ENCODE results near the gene STK32B.
"Not testable (repeated sequence)": the region's sequence is repeated elsewhere in the genome, so short reads cannot be mapped to it uniquely, and the experiment has no call there.

STK32B gene

GRCh38 chr4:5209862-5210261, 158.6 kb downstream of the STK32B start:
- DNase-seq (ENCODE audit: low read depth): no peak

- DNase-seq (ENCODE audit: low read depth): no peak
Measured at GRCh38 chr4:5211282-5211839, 160.1 kb downstream of the STK32B start.

GRCh38 chr4:5212255-5213013, 161.2 kb downstream of the STK32B start:
- no peak for DNase-seq (ENCODE audit: low read depth)

- no peak for DNase-seq (ENCODE audit: low read depth)
Measured at GRCh38 chr4:5213087-5213595, 161.9 kb downstream of the STK32B start.

- no peak for DNase-seq (ENCODE audit: low read depth)
Measured at GRCh38 chr4:5215321-5215720, 164.0 kb downstream of the STK32B start.

GRCh38 chr4:5217421-5217820, 166.1 kb downstream of the STK32B start:
- DNase-seq (ENCODE audit: low read depth): no peak

- DNase-seq (ENCODE audit: low read depth): no peak
Measured at GRCh38 chr4:5218376-5219069, 167.2 kb downstream of the STK32B start.

GRCh38 chr4:5220028-5220427, 168.7 kb downstream of the STK32B start:
- no peak for DNase-seq (ENCODE audit: low read depth)

- DNase-seq (ENCODE audit: low read depth): no peak
Measured at GRCh38 chr4:5222047-5222446, 170.8 kb downstream of the STK32B start.

- no peak for DNase-seq (ENCODE audit: low read depth)
Measured at GRCh38 chr4:5222951-5223350, 171.7 kb downstream of the STK32B start.

- no peak for DNase-seq (ENCODE audit: low read depth)
Measured at GRCh38 chr4:5224340-5224739, 173.1 kb downstream of the STK32B start.

- no peak for DNase-seq (ENCODE audit: low read depth)
Measured at GRCh38 chr4:5232549-5232948, 181.3 kb downstream of the STK32B start.

GRCh38 chr4:5237086-5237660, 185.9 kb downstream of the STK32B start:
- no peak for DNase-seq (ENCODE audit: low read depth)

- no peak for DNase-seq (ENCODE audit: low read depth)
Measured at GRCh38 chr4:5238173-5238572, 186.9 kb downstream of the STK32B start.

GRCh38 chr4:5247061-5247460, 195.8 kb downstream of the STK32B start:
- not testable (repeated sequence) for DNase-seq (ENCODE audit: low read depth)

GRCh38 chr4:5247735-5248134, 196.5 kb downstream of the STK32B start:
- DNase-seq (ENCODE audit: low read depth): no peak

GRCh38 chr4:5249727-5250126, 198.4 kb downstream of the STK32B start:
- DNase-seq (ENCODE audit: low read depth): no peak

GRCh38 chr4:5250536-5250935, 199.3 kb downstream of the STK32B start:
- DNase-seq (ENCODE audit: low read depth): not testable (repeated sequence)

- DNase-seq (ENCODE audit: low read depth): no peak
Measured at GRCh38 chr4:5256421-5256820, 205.1 kb downstream of the STK32B start.

GRCh38 chr4:5257086-5257485, 205.8 kb downstream of the STK32B start:
- no peak for DNase-seq (ENCODE audit: low read depth)

GRCh38 chr4:5259471-5259870, 208.2 kb downstream of the STK32B start:
- DNase-seq (ENCODE audit: low read depth): no peak

GRCh38 chr4:5260121-5260520, 208.8 kb downstream of the STK32B start:
- DNase-seq (ENCODE audit: low read depth): no peak

GRCh38 chr4:5261866-5262265, 210.6 kb downstream of the STK32B start:
- no peak for DNase-seq (ENCODE audit: low read depth)
